ENCODE measurements around the gene PTPRC. TPM values are rescaled to one million over a fixed set of nuclear protein-coding genes. Genes with fewer than 3 reads are reported as not detected.

PTPRC gene
- total RNA-seq, 2 experiments from 2014 or later = 700 to 862 TPM

- Mint-ChIP-seq H3K4me3 (peak overlapping the region; percentile 84), H3K36me3 (ENCODE audit: low read depth) (peaks cover 54% of the 10 kb centered on the region), H3K27ac (peak overlapping the region; percentile 95), H3K4me1 (peaks cover 53% of the 10 kb centered on the region), H3K9me3 (peaks cover 19% of the 10 kb centered on the region), H3K27me3 (no peaks in the 10 kb centered on the region)
- ChIA-PET POLR2A (interaction anchor here (0.6 to 1.9 kb wide), 4 partner anchors 13 to 329 kb away, joined by 3 to 5 read pairs (median 4); no protein-coding TSS in a partner anchor), CTCF (interaction anchor here (6.0 to 10.6 kb wide), 2 partner anchors 12 to 16 kb away, joined by 46 to 109 read pairs; no protein-coding TSS in a partner anchor)
- no peak for DNase-seq
These were observed 863 bp upstream of the PTPRC start for GRCh38 chr1:198637916-198638437.

- Mint-ChIP-seq H3K36me3 (ENCODE audit: low read depth) (peaks cover 54% of the 10 kb centered on the region), H3K9me3 (peaks cover 15% of the 10 kb centered on the region), H3K27me3 (no peaks in the 10 kb centered on the region), H3K4me3 (peak overlapping the region; percentile 84), H3K4me1 (peaks cover 51% of the 10 kb centered on the region), H3K27ac (peak overlapping the region; percentile 95)
- CTCF ChIA-PET = interaction anchor here (1.0 to 10.6 kb wide), 4 partner anchors 11 to 45 kb away, joined by 3 to 109 read pairs (median 24); no protein-coding TSS in a partner anchor
- no peak for DNase-seq
- POLR2A ChIA-PET = interaction anchor here (0.8 to 1.9 kb wide), 4 partner anchors 14 to 44 kb away, joined by 3 to 9 read pairs (median 6); no protein-coding TSS in a partner anchor
These were observed 399 bp upstream of the PTPRC start for GRCh38 chr1:198638441-198638840.

- peaks cover 53% of the 10 kb centered on the region for H3K36me3 Mint-ChIP-seq (ENCODE audit: low read depth)
- CTCF ChIA-PET = interaction anchor here (1.8 to 10.6 kb wide), 3 partner anchors 10 to 31 kb away, joined by 4 to 109 read pairs (median 46); no protein-coding TSS in a partner anchor
- H3K27ac Mint-ChIP-seq = peak overlapping the region; percentile 95
These were observed 867 bp downstream of the PTPRC start for GRCh38 chr1:198639671-198640143.

GRCh38 chr1:198640174-198640573, 1.3 kb downstream of the PTPRC start:
- ChIA-PET POLR2A (interaction anchor here (0.6 to 1.0 kb wide), 2 partner anchors 16 to 29 kb away, joined by 3 to 4 read pairs; no protein-coding TSS in a partner anchor), CTCF (interaction anchor here (1.8 to 10.6 kb wide), 2 partner anchors 18 to 31 kb away, joined by 4 to 109 read pairs; no protein-coding TSS in a partner anchor)
- Mint-ChIP-seq H3K9me3 (peaks cover 6% of the 10 kb centered on the region), H3K4me3 (peak overlapping the region; percentile 84), H3K27ac (peak overlapping the region; percentile 95), H3K27me3 (no peaks in the 10 kb centered on the region), H3K36me3 (ENCODE audit: low read depth) (peaks cover 56% of the 10 kb centered on the region), H3K4me1 (peaks cover 48% of the 10 kb centered on the region)
- no peak for DNase-seq

More at GRCh38 chr1:198639671-198640143, 867 bp downstream of the PTPRC start:
- H3K4me3 Mint-ChIP-seq = peak overlapping the region; percentile 84
- DNase-seq = no peak
- H3K9me3 Mint-ChIP-seq = peaks cover 6% of the 10 kb centered on the region
- H3K27me3 Mint-ChIP-seq = no peaks in the 10 kb centered on the region
- POLR2A ChIA-PET = interaction anchor here (0.6 to 1.5 kb wide), 7 partner anchors 17 to 115 kb away, joined by 3 to 9 read pairs (median 3); no protein-coding TSS in a partner anchor
- H3K4me1 Mint-ChIP-seq = peaks cover 48% of the 10 kb centered on the region

- ChIA-PET CTCF (interaction anchor here (1.1 kb wide), 1 partner anchor 26 kb away, joined by 3 read pairs; no protein-coding TSS in a partner anchor), POLR2A (interaction anchor here (1.6 kb wide), 1 partner anchor 20 kb away, joined by 5 read pairs; no protein-coding TSS in a partner anchor)
- no peaks in the 10 kb centered on the region for H3K27me3 Mint-ChIP-seq
- H3K9me3 Mint-ChIP-seq = no peaks in the 10 kb centered on the region
- H3K27ac Mint-ChIP-seq = peak overlapping the region; percentile 93
- H3K4me3 Mint-ChIP-seq = peak overlapping the region; percentile 84
- peak; percentile 74 for DNase-seq
- peaks cover 42% of the 10 kb centered on the region for H3K4me1 Mint-ChIP-seq
- H3K36me3 Mint-ChIP-seq (ENCODE audit: low read depth) = peaks cover 59% of the 10 kb centered on the region
These were observed 2.7 kb downstream of the PTPRC start for GRCh38 chr1:198641501-198641900.

- POLR2A ChIA-PET = interaction anchor here (1.6 kb wide), 1 partner anchor 21 kb away, joined by 5 read pairs; no protein-coding TSS in a partner anchor
- DNase-seq = no peak
- H3K4me1 Mint-ChIP-seq = peaks cover 42% of the 10 kb centered on the region
- H3K27ac Mint-ChIP-seq = peak overlapping the region; percentile 93
- peaks cover 65% of the 10 kb centered on the region for H3K36me3 Mint-ChIP-seq (ENCODE audit: low read depth)
- H3K4me3 Mint-ChIP-seq = peak overlapping the region; percentile 84
- no peaks in the 10 kb centered on the region for H3K9me3 Mint-ChIP-seq
- H3K27me3 Mint-ChIP-seq = no peaks in the 10 kb centered on the region
- CTCF ChIA-PET = interaction anchor here (1.1 kb wide), 1 partner anchor 26 kb away, joined by 3 read pairs; no protein-coding TSS in a partner anchor
These were observed 3.3 kb downstream of the PTPRC start for GRCh38 chr1:198641966-198642668.

GRCh38 chr1:198642983-198643382, 4.1 kb downstream of the PTPRC start:
- H3K4me1 Mint-ChIP-seq = peaks cover 39% of the 10 kb centered on the region
- peak overlapping the region; percentile 84 for H3K4me3 Mint-ChIP-seq
- H3K27ac Mint-ChIP-seq = peak overlapping the region; percentile 93
- POLR2A ChIA-PET = interaction anchor here (0.7 to 1.6 kb wide), 2 partner anchors 21 to 455 kb away, joined by 4 to 5 read pairs; no protein-coding TSS in a partner anchor
- no peaks in the 10 kb centered on the region for H3K27me3 Mint-ChIP-seq
- DNase-seq = no peak
- no peaks in the 10 kb centered on the region for H3K9me3 Mint-ChIP-seq
- H3K36me3 Mint-ChIP-seq (ENCODE audit: low read depth) = peaks cover 65% of the 10 kb centered on the region
- CTCF ChIA-PET = no interaction called here

- peak overlapping the region; percentile 84 for H3K4me3 Mint-ChIP-seq
- H3K27ac Mint-ChIP-seq = peak overlapping the region; percentile 93
- peaks cover 41% of the 10 kb centered on the region for H3K4me1 Mint-ChIP-seq
- peaks cover 73% of the 10 kb centered on the region for H3K36me3 Mint-ChIP-seq (ENCODE audit: low read depth)
- ChIA-PET POLR2A (interaction anchor here (3.7 kb wide), 1 partner anchor 13 kb away, joined by 22 read pairs; no protein-coding TSS in a partner anchor), CTCF (no interaction called here)
- no peaks in the 10 kb centered on the region for H3K27me3 Mint-ChIP-seq
- no peaks in the 10 kb centered on the region for H3K9me3 Mint-ChIP-seq
- no peak for DNase-seq
These were observed 5.0 kb downstream of the PTPRC start for GRCh38 chr1:198643808-198644207.

GRCh38 chr1:198647055-198647454, 8.2 kb downstream of the PTPRC start:
- H3K4me3 Mint-ChIP-seq = peak overlapping the region; percentile 66
- H3K36me3 Mint-ChIP-seq (ENCODE audit: low read depth) = peaks cover 81% of the 10 kb centered on the region
- ChIA-PET CTCF (interaction anchor here (5.7 kb wide), 1 partner anchor 10 kb away, joined by 46 read pairs; the partner anchor contains the start of gene PTPRC), POLR2A (interaction anchor here (0.8 to 3.7 kb wide), 2 partner anchors 10 to 287 kb away, joined by 3 to 22 read pairs; no protein-coding TSS in a partner anchor)
- no peaks in the 10 kb centered on the region for H3K9me3 Mint-ChIP-seq
- peaks cover 71% of the 10 kb centered on the region for H3K4me1 Mint-ChIP-seq
- no peaks in the 10 kb centered on the region for H3K27me3 Mint-ChIP-seq
- H3K27ac Mint-ChIP-seq = peak overlapping the region; percentile 1
- DNase-seq = no peak

GRCh38 chr1:198648592-198648991, 9.8 kb downstream of the PTPRC start:
- no peaks in the 10 kb centered on the region for H3K9me3 Mint-ChIP-seq
- peaks cover 76% of the 10 kb centered on the region for H3K36me3 Mint-ChIP-seq (ENCODE audit: low read depth)
- peak overlapping the region; percentile 78 for H3K27ac Mint-ChIP-seq
- peaks cover 74% of the 10 kb centered on the region for H3K4me1 Mint-ChIP-seq
- ChIA-PET POLR2A (interaction anchor here (0.8 kb wide), 1 partner anchor 34 kb away, joined by 9 read pairs; no protein-coding TSS in a partner anchor), CTCF (interaction anchor here (5.7 kb wide), 1 partner anchor 12 kb away, joined by 46 read pairs; the partner anchor contains the start of gene PTPRC)
- no peak for DNase-seq
- H3K27me3 Mint-ChIP-seq = no peaks in the 10 kb centered on the region
- H3K4me3 Mint-ChIP-seq = peak overlapping the region; percentile 62

- Mint-ChIP-seq H3K27me3 (no peaks in the 10 kb centered on the region), H3K36me3 (ENCODE audit: low read depth) (peaks cover 69% of the 10 kb centered on the region), H3K27ac (peak overlapping the region; percentile 83), H3K9me3 (no peaks in the 10 kb centered on the region), H3K4me3 (peak overlapping the region; percentile 62), H3K4me1 (peaks cover 73% of the 10 kb centered on the region)
- POLR2A ChIA-PET = interaction anchor here (0.6 to 2.0 kb wide), 4 partner anchors 11 to 116 kb away, joined by 3 to 12 read pairs (median 3); no protein-coding TSS in a partner anchor
- CTCF ChIA-PET = interaction anchor here (1.1 to 5.7 kb wide), 6 partner anchors 10 to 32 kb away, joined by 3 to 46 read pairs (median 6); partner anchors contain the start of gene PTPRC
- DNase-seq = no peak
These were observed 10.6 kb downstream of the PTPRC start for GRCh38 chr1:198649232-198649967.
